Measurements from ENCODE around the gene ZCCHC2.

- no peak for TF ChIP-seq CTCF (IDR thresholded peaks at IDR 0.05 in 8 of 11, conservative IDR thresholded peaks at IDR 0.05 in 3 of 11)
- TF ChIP-seq POLR2A (IDR thresholded peaks at IDR 0.05), result no peak
- TF ChIP-seq POLR2AphosphoS5 (IDR thresholded peaks at IDR 0.05), result no peak
These were observed 36.4 kb upstream of the ZCCHC2 start for GRCh38 chr18:62486290-62486964.
